Stomach (tissue), 9 donors: ENCODE data around the gene TBX4. TPM values are rescaled to one million over a fixed set of nuclear protein-coding genes. Genes with fewer than 3 reads are reported as not detected.

Experiments used
- DNase-seq, 2 donors: peaks; one replicate each; pipeline versions ENCODE4 v3.0.0 to v3.0.0-alpha.2; 2013 to 2019
- H3K27ac ChIP-seq, 5 donors: fragments of 200-600 bp in 4 of 5; sonication (generic) in 4 of 5; one replicate each; pipeline ENCODE4 v1.5.1; 2013 to 2019; ENCODE audit warnings: mild to moderate bottlenecking in 1 of 5, moderate library complexity in 1 of 5
- H3K27me3 ChIP-seq, 3 donors: fragments of 200-600 bp; sonication (generic); one replicate each; pipeline ENCODE4 v1.5.1; 2017 to 2019; ENCODE audit warnings: mixed run types in 1 of 3
- H3K36me3 ChIP-seq, 4 donors: fragments of 200-600 bp; sonication (generic); 1 replicate in 3 of 4; 2 replicates in 1 of 4; pipeline ENCODE4 v1.5.1; 2016 to 2019
- H3K4me1 ChIP-seq, 4 donors: fragments of 200-600 bp; sonication (generic); one replicate each; pipeline ENCODE4 v1.5.1; 2016 to 2019
- H3K4me3 ChIP-seq, 4 donors: fragments of 200-600 bp; sonication (generic) in 3 of 4; one replicate each; pipeline ENCODE4 v1.5.1; 2016 to 2019; ENCODE audit warnings: mild to moderate bottlenecking in 1 of 4
- H3K9me3 ChIP-seq, 4 donors: fragments of 200-600 bp; sonication (generic); one replicate each; pipeline ENCODE4 v1.5.1; 2016 to 2019
- EP300 ChIP-seq: sonication (generic); formaldehyde crosslinking; IDR thresholded peaks from one replicate; pipeline ENCODE4 v1.6.1; 2017; ENCODE audit warnings: antibody characterized with exemption
- POLR2A ChIP-seq, 4 donors: fragments of 450-650 bp; IDR thresholded peaks; one replicate each; pipeline ENCODE4 v1.6.1; 2016; ENCODE audit warnings: antibody characterized with exemption in 4 of 4, control low read depth in 2 of 4, mild to moderate bottlenecking in 1 of 4, moderate library complexity in 1 of 4
- POLR2AphosphoS5 ChIP-seq, 3 donors: sonication (generic); formaldehyde crosslinking; IDR thresholded peaks; one replicate each; pipeline ENCODE4 v1.6.1; 2016; ENCODE audit warnings: antibody characterized with exemption in 3 of 3
- WGBS, 5 donors: extraction: QIAGEN DNeasy Blood & Tissue Kit in 3 of 5; methylation state at CpG; one replicate each; pipeline versions ENCODE4 v1.1.5 to v1.1.7; 2013 to 2018; 5-methylcytosine and 5-hydroxymethylcytosine counted together
- intact Hi-C: fragments of 100-400 bp; cut with DNase I; formaldehyde crosslinking; loops from one replicate; pipeline ENCODE4 v1.15.1; 2023; ENCODE audit warnings: low total_unique reads
- polyA plus RNA-seq, 3 donors: library from polyadenylated mRNA; stranded (reverse); fragments of 200-250 nt; gene quantifications; one replicate each; pipeline ENCODE4 v1.2.3, GENCODE V29; 2013
- total RNA-seq, 5 donors: library from RNA; depleted of rRNA; stranded (reverse); fragments of >200 nt; gene quantifications; one replicate each; pipeline versions ENCODE4 v1.1.0 to v1.2.3, GENCODE V29; 2014 to 2016
- TF ChIP-seq, protein P1 (sequence below), 7 experiments: fragments of 450-650 bp in 4 of 7; fragments of 200-600 bp in 3 of 7; sonication (generic) in 3 of 7; IDR thresholded peaks; one replicate each; pipeline ENCODE4 v1.5.1; 2016 to 2019; ENCODE audit warnings: antibody characterized with exemption in 7 of 7, control low read depth in 2 of 7, mild to moderate bottlenecking in 1 of 7
- donor health status: healthy with polysubstance abuse.
- donor health status: Bipolar disorder and iron deficiency.
- donor health status: healthy.

The TBX4 gene
- total and polyA plus RNA-seq, 8 donors, result 0.08 to 0.73 TPM; not detected in 6

DNA sequence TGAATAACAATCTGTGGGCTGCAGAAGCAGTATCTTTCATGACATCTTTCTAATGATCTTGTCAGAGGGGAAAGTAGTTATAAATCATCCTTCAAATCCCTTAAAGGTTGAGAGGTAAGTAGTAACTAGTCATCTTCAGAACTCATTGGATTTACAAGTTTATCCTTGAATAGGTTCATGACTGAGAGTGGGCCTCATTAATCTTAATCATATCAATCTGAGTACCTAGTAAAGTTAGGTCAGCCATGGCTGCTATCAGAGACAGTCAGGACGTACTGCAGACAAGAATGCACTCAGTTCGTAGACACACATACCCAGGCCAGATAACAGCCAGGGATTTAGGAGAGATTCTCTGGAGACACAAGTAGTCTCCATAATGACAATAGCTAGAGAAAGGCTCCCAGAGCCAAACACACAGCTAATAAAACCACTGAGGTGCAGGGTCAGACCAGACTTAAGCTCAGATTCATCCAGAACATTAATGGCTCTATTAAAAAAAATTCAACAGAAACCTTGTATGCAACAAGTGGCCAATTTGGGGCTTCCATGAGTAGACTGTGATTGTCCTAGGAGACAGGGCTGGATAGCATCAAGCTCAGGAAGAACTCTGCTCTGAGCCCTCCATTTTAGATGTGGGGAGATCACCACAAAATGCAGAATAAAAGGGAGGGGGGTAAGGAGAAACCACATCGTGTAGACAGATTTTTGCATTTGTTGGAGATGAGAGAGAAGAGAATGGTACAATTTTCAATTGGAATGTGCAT lies 65.8 kb downstream of the TBX4 start:
- no peak overlapping the region for H3K4me3 ChIP-seq
- no peaks in the 10 kb centered on the region for H3K4me1 ChIP-seq
- H3K36me3 ChIP-seq, result no peaks in the 10 kb centered on the region
- H3K27ac ChIP-seq, result no peak overlapping the region
- no peak for DNase-seq
- intact Hi-C loops, result no loop called here
- 42 to 55% (median 54%) methylated on average over 3 of the region's 3 CpGs for WGBS, 5 donors
- H3K27me3 ChIP-seq, result peaks cover 0 to 5% (median 0%) of the 10 kb centered on the region in 3 donors
- TF ChIP-seq EP300 (no peak), POLR2AphosphoS5 (IDR thresholded peaks at IDR 0.05) (no peak), POLR2A (IDR thresholded peaks at IDR 0.05) (no peak)
- TF ChIP-seq, protein P1, sequence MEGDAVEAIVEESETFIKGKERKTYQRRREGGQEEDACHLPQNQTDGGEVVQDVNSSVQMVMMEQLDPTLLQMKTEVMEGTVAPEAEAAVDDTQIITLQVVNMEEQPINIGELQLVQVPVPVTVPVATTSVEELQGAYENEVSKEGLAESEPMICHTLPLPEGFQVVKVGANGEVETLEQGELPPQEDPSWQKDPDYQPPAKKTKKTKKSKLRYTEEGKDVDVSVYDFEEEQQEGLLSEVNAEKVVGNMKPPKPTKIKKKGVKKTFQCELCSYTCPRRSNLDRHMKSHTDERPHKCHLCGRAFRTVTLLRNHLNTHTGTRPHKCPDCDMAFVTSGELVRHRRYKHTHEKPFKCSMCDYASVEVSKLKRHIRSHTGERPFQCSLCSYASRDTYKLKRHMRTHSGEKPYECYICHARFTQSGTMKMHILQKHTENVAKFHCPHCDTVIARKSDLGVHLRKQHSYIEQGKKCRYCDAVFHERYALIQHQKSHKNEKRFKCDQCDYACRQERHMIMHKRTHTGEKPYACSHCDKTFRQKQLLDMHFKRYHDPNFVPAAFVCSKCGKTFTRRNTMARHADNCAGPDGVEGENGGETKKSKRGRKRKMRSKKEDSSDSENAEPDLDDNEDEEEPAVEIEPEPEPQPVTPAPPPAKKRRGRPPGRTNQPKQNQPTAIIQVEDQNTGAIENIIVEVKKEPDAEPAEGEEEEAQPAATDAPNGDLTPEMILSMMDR (IDR thresholded peaks at IDR 0.05), result no peak
- H3K9me3 ChIP-seq, result no peaks in the 10 kb centered on the region

DNA sequence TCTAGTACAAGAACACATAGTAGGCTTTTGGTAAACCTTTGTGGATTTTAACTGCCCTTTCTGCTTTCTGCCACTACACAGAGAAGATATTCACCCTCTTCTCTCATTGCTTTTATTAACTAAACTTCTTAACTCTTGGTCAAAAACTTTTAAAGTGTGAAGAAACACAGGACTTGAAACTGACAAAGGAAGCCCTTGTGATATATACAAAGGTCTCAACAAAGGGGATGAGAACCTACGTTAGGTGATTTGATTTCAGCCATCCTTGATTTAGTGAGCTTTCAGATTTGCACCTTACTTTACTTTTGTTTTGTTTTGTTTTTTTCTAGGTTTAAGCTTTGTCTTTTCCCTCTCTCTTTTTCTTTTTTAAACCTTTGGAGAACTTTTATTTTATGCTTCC lies 66.9 kb downstream of the TBX4 start:
- no peaks in the 10 kb centered on the region for H3K36me3 ChIP-seq
- intact Hi-C loops, result no loop called here
- 48 to 63% (median 55%) methylated on average over 1 of the region's 1 CpG for WGBS, 5 donors
- DNase-seq, result no peak
- H3K4me1 ChIP-seq, result no peaks in the 10 kb centered on the region
- H3K27ac ChIP-seq, result no peak overlapping the region
- TF ChIP-seq, protein P1 (IDR thresholded peaks at IDR 0.05), result no peak
- TF ChIP-seq EP300, result no peak
- H3K27me3 ChIP-seq, result peaks cover 0 to 10% (median 0%) of the 10 kb centered on the region in 3 donors
- no peaks in the 10 kb centered on the region for H3K9me3 ChIP-seq
- no peak overlapping the region for H3K4me3 ChIP-seq

DNA sequence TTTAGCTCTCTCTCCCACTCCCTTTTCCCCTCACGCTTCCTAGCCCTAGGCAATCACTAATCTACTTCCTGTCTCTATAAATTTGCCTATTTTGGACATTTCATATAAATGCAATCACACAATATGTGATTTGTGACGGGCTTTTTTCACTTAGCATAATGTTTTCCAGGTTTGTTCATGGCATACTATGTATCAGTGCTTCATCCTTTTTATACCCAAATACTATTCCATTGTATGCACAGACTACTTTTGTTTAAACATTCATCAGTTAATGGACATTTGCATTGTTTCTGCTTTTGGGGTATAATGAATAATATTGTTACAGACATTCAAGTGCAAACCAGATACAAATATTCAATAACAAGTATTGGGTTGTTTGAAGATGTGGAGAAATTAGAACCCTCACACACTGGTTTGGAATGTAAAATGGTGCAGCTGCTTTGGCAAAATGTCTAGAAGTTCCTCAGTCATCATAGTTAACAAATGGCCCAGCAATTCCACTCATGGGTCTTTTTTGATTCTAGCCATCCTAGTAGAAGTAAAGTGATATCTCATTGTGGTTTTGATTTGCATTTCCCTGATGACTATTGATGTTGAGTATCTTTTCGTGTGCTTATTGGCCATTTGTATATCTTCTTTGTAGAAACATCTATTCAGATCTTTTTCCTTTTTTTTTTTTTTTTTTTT lies 67.7 kb downstream of the TBX4 start:
- no peaks in the 10 kb centered on the region for H3K9me3 ChIP-seq
- peaks cover 0 to 14% (median 0%) of the 10 kb centered on the region in 3 donors for H3K27me3 ChIP-seq
- no peak overlapping the region for H3K4me3 ChIP-seq
- no peaks in the 10 kb centered on the region for H3K4me1 ChIP-seq
- intact Hi-C loops, result no loop called here
- no peak overlapping the region for H3K27ac ChIP-seq
- no peak for DNase-seq
- WGBS, 5 donors, result 53 to 76% (median 68%) methylated on average over 3 of the region's 3 CpGs
- TF ChIP-seq POLR2A (IDR thresholded peaks at IDR 0.05), result no peak
- TF ChIP-seq POLR2AphosphoS5 (IDR thresholded peaks at IDR 0.05), result no peak
- no peak for TF ChIP-seq EP300
- TF ChIP-seq, protein P1 (IDR thresholded peaks at IDR 0.05), result no peak
- no peaks in the 10 kb centered on the region for H3K36me3 ChIP-seq

- Histone ChIP-seq H3K36me3 (no peaks in the 10 kb centered on the region), H3K9me3 (no peaks in the 10 kb centered on the region), H3K4me3 (no peak overlapping the region), H3K4me1 (no peaks in the 10 kb centered on the region), H3K27ac (no peak overlapping the region), H3K27me3 (peaks cover 0 to 14% (median 0%) of the 10 kb centered on the region in 3 donors)
- no peak for DNase-seq
- TF ChIP-seq, protein P1 (IDR thresholded peaks at IDR 0.05), result no peak
- TF ChIP-seq EP300 (no peak), POLR2A (IDR thresholded peaks at IDR 0.05) (no peak), POLR2AphosphoS5 (IDR thresholded peaks at IDR 0.05) (no peak)
- 78 to 93% (median 88%) methylated on average over 3 of the region's 3 CpGs for WGBS, 5 donors
- intact Hi-C loops, result no loop called here
Observed at GRCh38 chr17:61520897-61521296, 68.7 kb downstream of the TBX4 start.
